Measurements from ENCODE around the gene NME5. TPM values are rescaled to one million over a fixed set of nuclear protein-coding genes. Genes with fewer than 3 reads are reported as not detected.

NME5 gene
- polyA plus RNA-seq, 4 donors: 1.3 to 1.8 TPM; not detected in 2

Other genes starting within 250 kb of the NME5 start
- gene PKD2L2, start 250.0 kb downstream of the NME5 start, polyA plus RNA-seq: under 1 TPM in 1 of 4 donors, not detected in 3; 0.12 TPM
- 10 to 100 TPM in 2 of 4 donors, 1 to 10 TPM in 2; 5.8 to 21.9 (median 8.8) TPM for gene FAM13B, start 106.3 kb downstream of the NME5 start, polyA plus RNA-seq
- not detected for gene WNT8A, start 55.4 kb downstream of the NME5 start, polyA plus RNA-seq
- 10 to 100 TPM; 17.0 to 82.6 (median 28.3) TPM for gene BRD8, start 39.2 kb upstream of the NME5 start, polyA plus RNA-seq
- gene KIF20A, start 39.7 kb upstream of the NME5 start, polyA plus RNA-seq: 10 to 100 TPM in 2 of 4 donors, 1 to 10 TPM in 1, under 1 TPM in 1; 0.27 to 11.7 (median 6.3) TPM
- 10 to 100 TPM in 3 of 4 donors, 1 to 10 TPM in 1; 5.9 to 36.7 (median 12.4) TPM for gene CDC23, start 73.9 kb upstream of the NME5 start, polyA plus RNA-seq
- 1 to 10 TPM in 2 of 4 donors, under 1 TPM in 1, not detected in 1; 0.67 to 4.2 (median 1.1) TPM for gene GFRA3, start 135.2 kb upstream of the NME5 start, polyA plus RNA-seq
- gene CDC25C, start 192.4 kb upstream of the NME5 start, polyA plus RNA-seq: 1 to 10 TPM in 3 of 4 donors, under 1 TPM in 1; 0.54 to 8.8 (median 5.0) TPM
- 10 to 100 TPM in 2 of 4 donors, 1 to 10 TPM in 2; 5.4 to 28.1 (median 8.5) TPM for gene FAM53C, start 198.8 kb upstream of the NME5 start, polyA plus RNA-seq
- gene KDM3B, start 213.3 kb upstream of the NME5 start, polyA plus RNA-seq: 10 to 100 TPM; 18.6 to 63.2 (median 25.2) TPM

Measured in small intestine (tissue), 4 donors.